HepG2 (cell line): ENCODE results near the gene GATB. TPM values are rescaled to one million over a fixed set of nuclear protein-coding genes. Genes with fewer than 3 reads are reported as not detected.

Experiments
- CBX5 ChIP-seq: sonication (generic); formaldehyde crosslinking; IDR thresholded peaks from 2 replicates; pipeline ENCODE4 v1.4.0; 2020; ENCODE audit warnings: missing genetic modification reagents, borderline replicate concordance
- HMGXB4 ChIP-seq, 2 experiments: sonication (generic) in 1 of 2; formaldehyde crosslinking in 1 of 2; IDR thresholded peaks; 2 replicates each; pipeline versions ENCODE4 v1.4.0 to v1.6.1; 2018 to 2020; ENCODE audit warnings: missing genetic modification reagents in 2 of 2, borderline replicate concordance in 1 of 2, low read depth in 1 of 2, mild to moderate bottlenecking in 1 of 2, missing biosample characterization in 1 of 2
- ZBTB7B ChIP-seq: sonication (generic); formaldehyde crosslinking; IDR thresholded peaks from 2 replicates; pipeline ENCODE4 v1.4.0; 2020; ENCODE audit warnings: missing genetic modification reagents
- ZNF501 ChIP-seq: sonication (generic); formaldehyde crosslinking; IDR thresholded peaks from 2 replicates; pipeline ENCODE4 v1.5.1; 2020; ENCODE audit warnings: mild to moderate bottlenecking, moderate library complexity, missing genetic modification reagents
- ZNF615 ChIP-seq: sonication (generic); formaldehyde crosslinking; IDR thresholded peaks from 2 replicates; pipeline ENCODE4 v1.5.0; 2020; ENCODE audit warnings: mild to moderate bottlenecking, missing genetic modification reagents, borderline replicate concordance
- polyA plus RNA-seq, 8 experiments: library from polyadenylated mRNA; depleted of rRNA in 3 of 8; stranded (reverse) in 7 of 8; unstranded in 1 of 8; fragments of >200 nt; fragmentation: Illumina TruSeq in 4 of 8; extraction: Trizol in 4 of 8; gene quantifications; 2 replicates each; pipeline versions ENCODE4 v1.2.1 to v1.2.3, GENCODE V29; 2011 to 2016; ENCODE audit warnings: low read depth in 4 of 8, missing spikeins in 1 of 8, mixed read lengths in 1 of 8; ENCODE audit not compliant: insufficient read depth in 1 of 8
- total RNA-seq, 5 experiments: library from RNA; depleted of rRNA; stranded (reverse); fragments of >200 nt; fragmentation: Illumina TruSeq; extraction: Trizol; gene quantifications; 2 replicates each; pipeline ENCODE4 v1.2.3, GENCODE V29; 2016; ENCODE audit warnings: low read depth in 1 of 5
- TF ChIP-seq, protein P1 (sequence below): sonication (generic); formaldehyde crosslinking; IDR thresholded peaks from 2 replicates; pipeline ENCODE4 v1.4.0; 2020; ENCODE audit warnings: missing genetic modification reagents, borderline replicate concordance
- TF ChIP-seq, protein P2 (sequence below): IDR thresholded peaks from 2 replicates; pipeline ENCODE4 v1.6.1; 2016; ENCODE audit warnings: low read depth

GATB gene
- total and polyA plus RNA-seq, 2 of the 13 experiments (the other 11 are each of a cell fraction or from before 2014, with no cell fraction given), result 32.3 to 32.4 TPM

DNA sequence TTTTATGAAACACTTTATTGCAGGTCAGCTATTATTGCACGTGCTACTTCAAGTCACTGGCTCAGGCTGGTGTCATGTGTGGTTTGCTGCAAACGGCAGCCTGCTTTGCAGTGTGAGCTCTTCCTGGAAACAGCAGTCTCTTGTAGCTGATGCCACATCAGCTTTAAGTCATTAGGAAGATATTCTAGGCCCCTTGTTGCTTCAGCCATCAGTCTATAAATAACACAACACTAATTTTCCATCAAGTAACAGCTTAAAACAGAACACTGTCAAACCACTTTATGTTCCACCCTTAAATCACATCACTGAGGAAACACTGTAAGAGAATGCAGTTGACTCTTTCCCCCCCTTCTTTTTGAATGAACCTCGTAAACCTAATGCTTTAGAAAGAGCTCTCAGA, 93.8 kb downstream of the GATB start (continued):
- TF ChIP-seq HMGXB4 (CRISPR knock-in tag; IDR thresholded peaks at IDR 0.05; ENCODE audit: borderline replicate concordance in 1 of 2, low read depth in 1 of 2) (no peak), ZBTB7B (no peak), ZNF615 (CRISPR knock-in tag) (no peak), CBX5 (no peak), ZNF501 (CRISPR knock-in tag) (no peak)
- TF ChIP-seq, protein P1, sequence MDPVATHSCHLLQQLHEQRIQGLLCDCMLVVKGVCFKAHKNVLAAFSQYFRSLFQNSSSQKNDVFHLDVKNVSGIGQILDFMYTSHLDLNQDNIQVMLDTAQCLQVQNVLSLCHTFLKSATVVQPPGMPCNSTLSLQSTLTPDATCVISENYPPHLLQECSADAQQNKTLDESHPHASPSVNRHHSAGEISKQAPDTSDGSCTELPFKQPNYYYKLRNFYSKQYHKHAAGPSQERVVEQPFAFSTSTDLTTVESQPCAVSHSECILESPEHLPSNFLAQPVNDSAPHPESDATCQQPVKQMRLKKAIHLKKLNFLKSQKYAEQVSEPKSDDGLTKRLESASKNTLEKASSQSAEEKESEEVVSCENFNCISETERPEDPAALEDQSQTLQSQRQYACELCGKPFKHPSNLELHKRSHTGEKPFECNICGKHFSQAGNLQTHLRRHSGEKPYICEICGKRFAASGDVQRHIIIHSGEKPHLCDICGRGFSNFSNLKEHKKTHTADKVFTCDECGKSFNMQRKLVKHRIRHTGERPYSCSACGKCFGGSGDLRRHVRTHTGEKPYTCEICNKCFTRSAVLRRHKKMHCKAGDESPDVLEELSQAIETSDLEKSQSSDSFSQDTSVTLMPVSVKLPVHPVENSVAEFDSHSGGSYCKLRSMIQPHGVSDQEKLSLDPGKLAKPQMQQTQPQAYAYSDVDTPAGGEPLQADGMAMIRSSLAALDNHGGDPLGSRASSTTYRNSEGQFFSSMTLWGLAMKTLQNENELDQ (CRISPR knock-in tag), result no peak
- TF ChIP-seq, protein P2, sequence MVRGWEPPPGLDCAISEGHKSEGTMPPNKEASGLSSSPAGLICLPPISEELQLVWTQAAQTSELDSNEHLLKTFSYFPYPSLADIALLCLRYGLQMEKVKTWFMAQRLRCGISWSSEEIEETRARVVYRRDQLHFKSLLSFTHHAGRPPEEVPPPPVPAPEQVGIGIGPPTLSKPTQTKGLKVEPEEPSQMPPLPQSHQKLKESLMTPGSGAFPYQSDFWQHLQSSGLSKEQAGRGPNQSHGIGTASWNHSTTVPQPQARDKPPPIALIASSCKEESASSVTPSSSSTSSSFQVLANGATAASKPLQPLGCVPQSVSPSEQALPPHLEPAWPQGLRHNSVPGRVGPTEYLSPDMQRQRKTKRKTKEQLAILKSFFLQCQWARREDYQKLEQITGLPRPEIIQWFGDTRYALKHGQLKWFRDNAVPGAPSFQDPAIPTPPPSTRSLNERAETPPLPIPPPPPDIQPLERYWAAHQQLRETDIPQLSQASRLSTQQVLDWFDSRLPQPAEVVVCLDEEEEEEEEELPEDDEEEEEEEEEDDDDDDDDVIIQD (CRISPR knock-in tag), result no peak
